Activated T-cell treated with anti-CD3 and anti-CD28 coated beads, Interleukin-2, amount 50 U/mL, for 48 hours (primary cell): ENCODE data around the gene ASCC3.

Source experiments
- DNase-seq, 2 experiments: peaks; one replicate each; pipeline ENCODE4 v3.0.0-alpha.2; 2020

ASCC3 gene

DNA sequence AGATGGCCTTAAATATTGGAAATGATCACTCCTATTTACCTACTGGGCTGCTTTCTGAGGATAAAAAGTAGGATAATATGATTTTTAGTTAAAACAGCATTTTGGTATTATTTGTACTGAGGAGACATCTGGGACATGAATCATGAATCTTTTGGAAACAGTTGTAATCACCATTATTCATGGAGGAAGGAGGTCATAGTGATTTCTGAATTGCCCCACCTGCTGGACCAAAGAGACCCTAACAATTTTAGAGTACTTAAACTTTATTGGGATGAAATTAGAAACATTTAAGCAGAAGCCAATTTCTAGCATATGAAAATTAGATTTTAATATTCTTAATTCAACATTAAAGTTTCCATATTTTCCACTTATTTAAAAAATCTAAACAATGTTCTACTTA is 308.0 kb downstream of the ASCC3 start:
- DNase-seq = no peak

DNA sequence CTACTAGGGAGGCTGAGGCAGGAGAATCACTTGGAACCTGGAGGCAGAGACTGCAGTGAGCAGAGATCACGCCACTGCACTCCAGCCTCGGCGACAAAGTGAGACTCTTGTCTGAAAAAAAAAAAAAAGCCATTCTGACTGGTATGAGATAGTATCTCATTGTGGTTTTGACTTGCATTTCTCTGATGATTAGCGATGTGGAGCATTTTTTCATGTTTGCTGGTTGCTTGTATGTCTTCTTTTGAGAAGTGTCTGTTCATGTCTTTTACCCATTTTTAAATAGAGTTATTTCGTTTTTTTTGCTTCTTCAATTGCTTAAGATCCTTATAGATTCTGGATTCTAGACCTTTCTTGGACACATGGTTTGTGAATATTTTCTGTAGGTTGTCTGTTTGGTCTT is 312.9 kb downstream of the ASCC3 start:
- no peak for DNase-seq

DNA sequence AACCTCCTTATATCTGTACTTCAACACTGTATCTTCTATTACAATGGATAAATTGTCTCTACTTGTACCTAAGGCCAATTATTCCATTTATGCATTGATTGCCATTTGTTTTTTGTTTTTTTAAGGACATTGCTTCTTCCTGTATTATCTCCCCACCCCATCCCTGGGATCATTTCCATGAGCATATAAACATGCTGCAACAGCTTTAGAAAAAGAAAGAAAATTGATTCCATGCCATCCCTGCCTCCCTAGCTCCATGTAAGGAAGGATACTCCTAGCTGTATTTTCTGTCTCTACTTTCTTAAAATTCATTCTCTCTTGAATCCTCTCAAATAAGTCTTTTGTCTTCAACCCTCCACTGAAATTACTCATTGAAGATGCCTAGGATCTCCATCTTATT is 314.6 kb downstream of the ASCC3 start:
- no peak for DNase-seq

DNA sequence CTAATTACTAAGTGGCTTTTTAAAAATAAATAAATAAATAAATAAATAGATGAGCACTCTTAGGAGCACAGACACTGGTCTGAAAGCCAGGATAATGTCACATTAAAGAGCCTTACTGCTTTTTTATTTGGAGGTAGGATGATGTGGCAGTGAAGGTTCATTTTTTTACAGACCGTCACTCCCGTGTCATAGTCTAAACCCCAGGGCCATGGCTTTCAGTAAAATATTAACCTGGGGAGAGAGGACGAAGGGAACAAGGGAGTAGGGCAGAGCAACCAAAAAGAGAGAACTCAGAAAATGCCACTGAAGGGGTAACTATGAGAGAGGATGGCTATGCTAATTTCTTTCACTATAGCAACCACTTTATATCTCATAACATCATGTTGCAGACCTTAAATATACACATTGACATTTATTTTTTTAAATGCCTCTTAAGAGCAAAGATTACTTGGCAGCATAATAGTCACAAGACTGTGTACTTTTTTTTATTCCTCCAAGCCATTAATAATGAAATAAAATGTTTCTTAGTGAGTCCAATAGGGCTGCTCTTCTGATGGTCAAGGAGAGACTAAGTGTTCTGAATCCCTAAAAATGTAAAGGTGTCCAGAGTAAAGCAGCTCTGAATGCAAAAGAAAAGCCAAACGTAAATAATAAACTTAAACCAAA is 315.6 kb downstream of the ASCC3 start:
- DNase-seq = no peak

DNA sequence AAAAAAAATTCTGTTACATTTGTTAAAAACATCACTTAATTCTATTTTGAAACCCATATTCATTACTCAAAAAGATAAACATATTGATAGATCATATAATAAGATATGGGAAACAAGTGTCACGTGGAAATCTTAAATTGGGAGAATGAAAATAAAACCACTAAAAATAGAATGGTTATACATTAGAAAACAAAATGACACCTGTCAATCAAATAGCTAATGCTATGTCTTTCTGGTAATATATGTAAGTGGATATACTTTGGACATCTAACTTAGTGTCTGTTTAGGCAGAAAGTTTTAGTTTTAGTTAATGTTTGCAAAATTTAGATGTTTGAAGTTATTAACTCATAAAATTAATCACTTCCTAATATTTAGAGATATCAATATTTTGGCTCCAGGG is 321.3 kb downstream of the ASCC3 start:
- no peak for DNase-seq

DNA sequence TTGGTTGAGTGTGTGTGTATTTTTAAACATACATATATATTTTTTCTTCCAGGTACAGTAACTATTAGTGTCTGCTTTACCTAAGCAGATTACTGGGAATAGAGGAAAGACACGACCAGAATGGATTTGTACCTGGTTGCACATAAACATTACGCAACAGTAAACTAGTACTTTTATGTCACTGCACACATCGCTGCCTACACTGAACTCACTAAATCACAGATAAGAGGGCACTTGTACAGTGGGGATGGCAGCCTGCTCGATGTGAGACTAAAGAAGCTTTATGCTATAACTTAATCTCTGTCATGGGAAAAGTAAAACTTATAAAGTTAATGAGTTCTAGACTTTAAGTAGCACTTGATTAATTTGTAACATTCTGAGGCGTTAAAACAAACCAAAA is 326.9 kb downstream of the ASCC3 start:
- no peak for DNase-seq

DNA sequence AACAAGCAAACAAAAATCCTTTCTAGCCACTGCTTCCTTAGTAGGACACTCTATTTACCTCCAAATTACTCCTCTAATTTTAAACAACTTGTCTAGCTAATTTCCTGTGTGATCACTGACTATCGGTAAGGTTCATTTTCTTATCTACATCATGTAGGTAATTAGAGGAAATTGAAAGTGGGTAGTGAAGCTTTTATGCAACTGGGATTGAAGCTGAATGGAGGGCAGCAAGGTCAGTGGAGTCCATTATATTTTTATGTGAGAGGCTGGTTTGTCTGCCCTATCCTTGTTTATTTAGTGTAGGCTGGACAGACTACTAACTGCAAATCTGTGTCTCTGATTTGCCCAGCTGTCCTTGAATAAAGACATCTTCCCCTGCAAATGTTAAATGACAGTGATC is 327.9 kb downstream of the ASCC3 start:
- DNase-seq = no peak

DNA sequence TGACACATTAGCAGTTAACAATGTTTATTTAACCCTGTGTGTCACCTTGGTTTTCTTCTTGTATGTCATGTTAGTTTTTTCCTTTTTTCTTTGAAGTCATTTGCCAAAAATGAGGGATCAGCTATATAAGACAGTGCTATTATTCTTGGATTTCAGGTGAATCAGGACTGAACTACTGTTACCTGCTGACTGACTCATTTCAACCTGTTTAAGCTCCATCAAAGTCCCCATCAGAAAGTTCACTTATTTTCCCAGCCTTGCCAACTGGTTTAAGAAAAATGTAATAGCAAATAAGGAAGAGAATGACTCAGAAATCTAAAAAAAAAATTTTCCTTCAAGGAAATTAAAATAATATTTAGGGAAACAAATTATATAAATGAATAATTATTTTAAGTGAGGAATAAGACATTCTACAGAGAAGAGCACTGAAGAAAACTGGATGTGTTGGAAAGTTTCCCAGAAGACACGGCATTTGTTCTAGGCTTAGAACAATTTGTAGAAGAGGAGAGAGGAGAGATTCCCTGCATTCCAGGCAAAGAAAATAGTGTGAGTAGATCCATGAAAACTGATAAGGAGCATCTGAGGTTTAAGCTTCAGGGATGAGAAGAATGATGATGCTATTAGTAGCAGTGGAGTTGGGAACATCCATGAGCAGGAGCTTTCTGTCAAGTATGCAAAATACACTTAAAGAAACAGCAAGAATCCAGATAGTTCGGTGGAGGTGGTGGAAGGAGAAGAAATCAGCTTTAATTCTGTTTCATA is 331.5 kb downstream of the ASCC3 start:
- no peak for DNase-seq

DNA sequence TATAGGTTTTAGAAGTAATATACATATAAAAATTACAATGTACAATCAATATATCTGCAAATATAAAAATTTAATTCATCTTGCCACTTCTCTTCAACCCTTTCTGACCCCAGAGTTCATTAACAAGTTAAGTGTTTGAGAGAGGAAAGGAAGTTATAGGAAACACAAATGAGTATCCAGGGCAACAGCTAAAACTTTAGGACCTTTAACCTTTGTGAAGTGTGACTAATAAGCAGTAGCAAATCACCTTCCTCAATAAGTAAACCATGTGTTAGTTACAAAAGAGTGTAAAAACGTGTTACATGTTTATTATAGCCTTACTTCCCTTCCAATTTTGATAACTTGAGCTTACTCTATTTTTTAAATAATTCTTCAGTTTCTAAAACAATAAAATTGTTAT is 343.0 kb downstream of the ASCC3 start:
- no peak for DNase-seq

DNA sequence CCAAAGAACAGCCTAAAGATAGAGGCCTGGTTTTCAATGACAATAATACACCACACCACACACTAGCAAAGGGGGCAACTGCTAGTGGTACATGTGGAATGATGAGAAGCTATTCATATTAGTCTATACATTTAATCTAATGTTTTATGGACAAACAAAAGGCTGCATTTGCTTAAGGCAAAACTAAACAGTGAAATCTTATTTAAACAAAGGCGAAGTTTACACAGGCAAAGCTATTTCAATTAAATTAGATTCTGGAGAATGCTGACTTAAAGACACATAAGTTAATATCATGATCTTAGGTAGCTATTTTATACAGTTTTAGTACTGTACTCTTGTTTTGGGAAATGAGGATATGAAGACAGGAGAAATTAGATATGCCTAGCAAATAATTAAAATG is 362.5 kb downstream of the ASCC3 start:
- no peak for DNase-seq

DNA sequence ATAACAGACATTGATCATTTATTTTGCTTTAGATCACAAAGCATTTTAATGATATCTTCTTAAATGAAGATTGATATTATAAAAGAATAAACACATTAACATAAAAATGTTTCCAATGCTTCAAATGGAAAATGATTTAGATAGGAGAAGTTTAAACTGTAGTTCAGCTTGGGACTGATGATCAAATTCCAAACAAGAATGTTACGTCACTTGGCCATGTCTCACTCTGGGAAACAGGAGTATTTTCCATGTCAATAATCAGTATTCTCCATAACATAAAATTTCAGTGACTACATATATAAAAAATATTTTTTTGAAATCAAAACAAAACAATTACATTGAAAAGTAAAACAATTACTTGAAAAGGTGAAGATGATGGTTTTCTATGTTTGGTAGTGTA is 363.5 kb downstream of the ASCC3 start:
- no peak for DNase-seq

DNA sequence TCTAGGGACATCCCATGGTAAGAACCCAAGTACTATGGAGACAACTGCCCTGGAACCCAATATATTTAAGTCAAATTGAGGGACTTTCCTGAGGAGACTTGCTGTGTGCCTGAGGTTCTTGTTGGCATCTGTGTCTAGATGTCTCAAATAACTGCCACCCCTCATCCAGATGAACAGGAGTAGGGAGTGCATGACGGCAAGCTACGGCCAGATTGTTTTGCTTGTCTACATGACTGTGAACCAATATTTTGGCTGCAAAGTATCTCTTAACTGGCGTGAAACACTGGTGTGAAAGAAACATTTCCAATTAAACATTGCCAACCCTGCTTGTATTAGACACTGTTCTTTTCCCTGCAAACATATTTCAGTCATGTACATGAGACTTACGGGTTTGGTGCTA is 364.0 kb downstream of the ASCC3 start:
- no peak for DNase-seq

DNA sequence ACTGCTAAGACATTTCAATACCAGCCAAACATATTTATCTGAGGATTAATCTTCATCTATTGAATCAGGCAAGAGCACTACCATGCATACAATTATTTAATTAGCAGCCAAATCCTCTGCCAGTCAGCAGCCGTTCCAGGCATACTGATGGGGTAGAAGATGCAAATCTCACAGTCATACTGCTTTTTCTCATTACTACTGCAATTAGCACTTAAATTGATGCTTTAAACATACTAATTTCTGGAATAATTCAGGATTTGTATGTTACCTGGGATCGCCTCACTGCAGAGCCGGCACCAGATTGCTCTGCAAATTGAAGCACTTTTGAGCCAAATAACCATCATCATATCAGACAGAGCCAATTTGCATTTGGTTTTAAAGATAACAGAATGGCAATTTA is 366.5 kb downstream of the ASCC3 start:
- no peak for DNase-seq

DNA sequence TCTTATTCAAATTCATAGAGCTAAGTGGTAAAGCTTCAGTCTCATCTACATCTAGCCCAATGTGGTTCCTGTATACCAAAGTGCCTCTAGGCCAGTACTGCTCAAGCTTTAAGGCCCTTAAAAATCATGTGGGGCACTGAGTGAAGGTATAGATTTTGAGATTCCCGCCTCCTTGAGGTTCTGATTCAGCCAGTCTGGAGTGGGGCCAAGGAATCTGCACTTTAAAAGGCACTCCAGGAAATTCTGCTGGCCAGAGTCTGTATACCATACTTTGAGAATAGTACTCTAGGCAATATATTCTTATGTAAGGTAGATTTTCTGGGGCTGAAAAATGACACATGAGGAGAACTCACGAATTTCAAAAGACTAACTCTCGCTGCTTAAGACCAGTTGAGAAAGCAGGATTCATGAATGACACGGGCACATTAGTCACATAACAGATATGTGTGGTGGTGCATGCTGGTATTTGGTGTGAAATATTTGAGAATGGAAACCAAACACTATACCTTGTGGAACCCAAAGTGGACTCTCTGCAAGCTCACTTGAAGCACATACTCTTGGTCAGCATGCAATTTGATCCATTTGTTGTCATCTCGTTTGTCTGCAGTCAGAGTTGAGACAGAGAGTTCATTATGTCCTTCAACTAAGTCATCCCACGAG is 368.8 kb downstream of the ASCC3 start:
- no peak for DNase-seq

DNA sequence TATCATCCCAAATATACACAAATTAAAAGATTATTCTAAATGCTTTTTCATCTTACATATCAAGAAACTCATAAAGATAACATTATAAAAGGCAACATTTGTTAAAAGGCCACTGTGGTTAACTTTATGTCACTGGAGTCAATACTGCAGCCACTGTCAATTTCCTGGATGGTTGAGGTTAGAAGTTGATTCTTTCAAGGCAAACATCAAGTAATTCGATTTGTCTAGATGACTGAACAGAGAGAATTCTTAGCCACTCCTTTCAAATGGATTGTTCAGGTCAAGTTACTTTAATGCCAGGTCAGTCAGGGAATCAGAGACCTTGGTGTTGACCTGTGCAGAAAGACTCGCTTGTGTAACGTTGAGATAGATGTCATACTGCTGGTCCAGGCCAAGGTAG is 372.0 kb downstream of the ASCC3 start:
- DNase-seq = no peak

DNA sequence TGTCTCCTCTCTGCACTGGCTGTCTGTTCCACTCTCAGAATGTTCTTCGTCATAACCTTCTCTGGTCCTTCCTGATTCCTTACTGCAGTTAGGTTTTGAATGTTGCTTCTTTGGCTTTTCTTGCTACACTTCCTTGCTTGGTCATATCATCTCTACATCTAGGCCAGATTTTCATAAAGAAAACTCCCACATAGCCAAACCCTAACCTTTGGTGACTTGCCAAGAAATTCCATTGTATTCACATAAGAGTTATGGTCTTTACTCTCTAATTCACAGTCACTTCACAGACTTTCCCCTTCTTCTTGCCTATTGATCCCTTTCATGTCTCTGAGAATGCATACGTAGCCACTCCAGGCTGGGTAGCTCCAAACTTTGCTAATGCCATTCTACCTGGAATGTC is 374.5 kb downstream of the ASCC3 start:
- no peak for DNase-seq

DNA sequence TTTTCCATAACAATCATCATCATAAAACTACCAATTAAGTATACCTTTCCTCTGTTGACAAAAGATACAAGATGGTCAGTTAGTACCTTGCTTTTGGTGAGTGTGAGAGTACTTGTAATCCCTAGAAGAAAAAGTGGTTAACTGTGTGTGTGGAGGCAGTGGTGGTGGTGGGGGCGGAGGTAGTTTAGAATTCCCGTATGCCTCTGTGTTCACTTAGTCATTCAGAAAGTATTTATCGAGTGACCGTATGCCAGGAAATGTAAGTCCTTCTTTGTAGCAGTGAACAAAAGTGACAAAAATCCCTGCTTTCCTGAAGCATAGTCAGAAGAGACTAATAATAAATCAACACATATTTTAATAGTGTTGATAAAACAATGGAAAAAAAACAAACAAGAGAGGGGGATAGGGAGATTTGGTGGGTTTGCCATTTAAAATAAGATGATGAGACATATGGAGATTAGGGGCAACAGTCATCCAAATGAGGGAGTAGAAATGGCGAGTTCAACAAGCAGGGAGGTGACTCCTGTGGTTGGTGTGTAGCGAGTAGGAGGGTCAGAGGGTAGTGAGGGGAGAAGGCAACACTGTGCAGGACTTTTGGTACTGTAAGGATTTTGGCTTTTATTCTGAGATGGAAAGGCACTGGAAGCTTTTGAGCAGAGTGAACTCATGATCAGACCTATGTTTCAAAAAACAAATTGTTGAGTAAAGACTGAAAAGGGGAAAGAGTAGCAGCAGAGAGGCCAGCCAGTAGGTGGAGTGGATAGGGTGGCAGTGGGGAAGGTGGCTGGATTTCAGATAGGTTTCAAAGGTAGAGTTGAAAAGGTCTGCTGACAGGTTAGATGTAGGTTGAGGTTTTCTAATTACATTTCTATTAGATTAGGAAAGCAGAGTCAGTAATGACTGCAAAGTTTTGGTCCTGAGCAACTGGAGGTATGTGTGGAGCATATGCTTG is 376.1 kb downstream of the ASCC3 start:
- no peak for DNase-seq

DNA sequence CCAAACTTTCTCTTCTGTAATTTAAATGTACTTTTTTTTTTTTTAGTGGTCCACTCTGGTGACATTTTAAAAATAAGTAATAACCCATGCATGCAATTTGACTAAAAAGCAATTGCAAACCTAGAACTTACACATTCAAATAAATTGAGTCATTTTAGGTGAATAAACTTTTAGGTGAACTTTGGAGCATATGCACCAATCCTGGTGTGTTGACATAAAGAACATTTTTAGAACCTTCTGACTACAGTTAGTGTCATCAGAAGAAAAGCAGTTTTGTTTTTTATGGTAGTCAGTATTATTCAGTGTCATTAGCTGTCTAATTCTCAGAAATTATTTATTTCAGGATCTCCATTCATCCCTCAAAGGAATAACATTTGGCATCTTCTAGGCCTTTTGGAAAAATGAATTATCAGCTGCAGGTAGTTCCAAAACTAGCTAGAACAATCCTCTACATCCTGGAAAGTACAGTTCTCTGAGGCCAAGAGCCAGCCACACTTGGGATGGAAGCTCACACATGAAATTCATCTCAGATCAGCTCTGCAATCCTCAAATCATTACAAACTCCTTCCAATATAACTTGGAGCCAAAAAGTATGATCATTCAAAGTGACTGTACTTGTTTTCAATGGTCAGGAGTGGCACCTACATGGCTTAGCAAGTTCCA is 378.0 kb downstream of the ASCC3 start:
- DNase-seq = no peak

DNA sequence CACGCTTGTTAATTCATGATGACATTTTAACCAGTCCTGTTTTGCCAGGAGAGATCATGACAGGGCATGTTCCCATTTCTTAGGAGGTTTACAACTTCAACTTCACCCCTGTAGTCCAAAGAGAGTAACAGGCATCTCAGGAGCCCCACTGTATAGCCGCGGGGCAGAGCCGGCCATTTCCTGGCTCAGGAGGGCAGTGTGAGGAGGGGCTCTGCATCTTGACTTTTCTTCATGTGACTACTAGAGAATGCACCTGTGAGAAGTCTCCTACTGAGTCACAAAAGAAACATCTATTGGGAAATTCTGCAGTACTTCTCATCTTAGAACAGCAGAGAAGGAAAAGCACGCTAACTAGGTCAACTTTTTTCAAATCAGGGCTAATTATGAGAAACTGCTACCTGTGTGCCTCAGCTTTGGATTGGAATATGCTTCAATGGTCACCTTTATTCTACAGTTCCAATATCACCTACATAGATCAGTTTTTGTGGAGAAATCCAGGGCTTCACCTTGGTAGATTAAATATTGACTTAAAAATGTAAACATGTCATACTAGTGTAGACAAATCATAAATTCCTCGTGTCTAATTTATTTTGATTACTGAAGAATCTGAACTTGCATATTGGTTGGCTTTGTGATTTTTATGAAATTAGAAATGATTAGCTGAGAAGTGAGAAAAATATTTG is 387.8 kb downstream of the ASCC3 start:
- no peak for DNase-seq

DNA sequence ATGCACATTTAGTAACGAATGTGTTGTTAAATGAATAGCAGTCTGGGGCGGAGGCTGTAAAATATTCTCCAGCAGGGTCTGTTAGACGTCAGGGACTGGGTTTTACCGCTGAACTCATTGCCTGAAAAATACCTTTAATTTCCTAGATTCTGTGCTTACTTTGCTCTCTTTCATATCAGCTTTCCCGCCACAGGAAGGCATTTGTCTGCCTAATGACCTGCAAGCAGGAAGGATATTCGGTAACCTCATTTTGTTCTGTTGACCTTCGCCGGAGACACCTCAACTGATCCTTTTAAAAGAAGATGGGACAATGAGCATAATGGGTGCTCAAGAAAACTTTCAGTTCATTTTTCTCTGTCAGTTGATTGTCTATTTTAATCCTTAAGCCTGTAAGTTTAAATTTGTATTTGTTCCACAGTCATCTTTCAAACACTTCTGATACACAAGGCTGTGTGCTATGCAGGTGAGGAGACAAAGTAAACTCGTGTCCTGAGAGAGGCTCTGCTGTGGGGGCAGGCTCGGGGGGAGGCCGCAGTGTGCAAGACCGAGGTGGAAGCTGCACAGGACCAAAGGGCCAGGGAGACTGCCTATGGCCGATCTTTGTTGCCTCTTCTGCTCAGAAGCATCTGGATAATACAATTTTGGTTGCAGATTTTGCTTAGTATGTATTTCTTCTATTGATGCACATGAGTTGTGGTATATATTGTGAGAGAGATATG is 389.0 kb downstream of the ASCC3 start:
- DNase-seq = no peak

DNA sequence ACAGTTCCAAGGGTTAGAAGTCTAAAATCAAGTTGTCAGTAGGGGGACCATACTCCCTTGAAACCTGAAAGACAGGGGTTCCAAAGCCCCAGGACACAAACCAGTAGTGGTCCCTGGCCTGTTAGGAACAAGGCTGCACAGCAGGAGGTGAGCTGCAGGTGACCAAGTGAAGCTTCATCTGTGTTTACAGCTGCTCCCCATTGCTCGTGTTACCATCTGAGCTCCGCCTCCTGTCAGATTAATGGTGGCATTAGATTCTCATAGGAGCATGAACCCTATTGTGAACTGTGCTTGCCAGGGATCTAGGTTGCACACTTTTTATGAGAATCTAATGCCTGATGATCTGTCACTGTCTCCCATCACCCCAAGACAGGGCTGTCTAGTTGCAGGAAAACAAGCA is 391.1 kb downstream of the ASCC3 start:
- no peak for DNase-seq
